ENCODE data around the gene NCBP2.

Gene NCBP2

DNA sequence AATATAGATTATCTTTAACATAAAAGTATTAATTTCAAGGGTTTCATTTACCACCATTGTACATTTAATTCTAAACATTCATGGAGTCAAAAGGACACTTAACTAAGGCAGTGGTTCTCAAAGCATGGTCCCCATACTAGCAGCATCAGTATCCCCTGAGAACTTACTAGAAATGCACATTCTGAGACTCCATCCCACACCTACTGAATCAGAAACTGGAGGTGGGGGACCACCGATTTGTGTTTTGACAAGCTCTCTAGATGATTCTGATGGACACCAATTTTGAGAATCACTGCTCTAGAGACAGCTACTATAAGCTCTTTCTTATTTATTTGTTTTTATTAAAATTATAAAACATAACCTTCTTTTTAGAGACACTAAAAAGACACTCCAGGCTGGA, 40.6 kb downstream of the NCBP2 start:
- Histone ChIP-seq H3K4me1 (ENCODE audit: control insufficient read depth, low read depth, low read length) (no peaks in the 10 kb centered on the region), H3K27me3 (ENCODE audit: control insufficient read depth, insufficient read depth, low read length) (no peaks in the 10 kb centered on the region), H3K27ac (ENCODE audit: low read length) (no peak overlapping the region), H3K9ac (ENCODE audit: low read length) (no peak overlapping the region), H3K36me3 (ENCODE audit: control insufficient read depth, low read depth, low read length) (peaks cover 42% of the 10 kb centered on the region), H3K9me3 (ENCODE audit: control insufficient read depth, low read depth, low read length) (peaks cover 4% of the 10 kb centered on the region), H3K4me3 (ENCODE audit: low read length) (no peak overlapping the region)

DNA sequence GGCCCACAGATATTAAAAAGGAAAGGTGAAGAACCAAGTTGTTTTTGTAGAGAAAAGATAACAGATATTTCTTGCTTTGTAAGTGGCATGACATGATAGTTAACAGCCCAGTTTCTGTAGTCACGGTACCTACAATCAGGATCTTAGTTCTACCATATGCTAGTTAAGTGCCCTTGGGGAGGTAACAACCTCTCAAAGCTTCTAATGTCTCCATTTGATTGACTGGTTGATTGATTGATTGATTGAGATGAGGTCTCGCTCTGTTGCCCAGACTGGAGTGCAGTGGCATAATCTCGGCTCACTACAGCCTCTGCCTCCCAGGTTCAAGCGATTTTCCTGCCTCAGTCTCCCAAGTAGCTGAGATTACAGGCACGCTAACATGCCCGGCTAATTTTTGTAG, 46.1 kb downstream of the NCBP2 start:
- Histone ChIP-seq H3K4me3 (ENCODE audit: low read length) (no peak overlapping the region), H3K27me3 (ENCODE audit: control insufficient read depth, insufficient read depth, low read length) (no peaks in the 10 kb centered on the region), H3K36me3 (ENCODE audit: control insufficient read depth, low read depth, low read length) (peaks cover 13% of the 10 kb centered on the region)

GRCh38 chr3:196894557-196895295, 47.6 kb downstream of the NCBP2 start:
- no peak overlapping the region for H3K9ac ChIP-seq (ENCODE audit: low read length)
- peaks cover 3% of the 10 kb centered on the region for H3K36me3 ChIP-seq (ENCODE audit: control insufficient read depth, low read depth, low read length)
- H3K9me3 ChIP-seq (ENCODE audit: control insufficient read depth, low read depth, low read length), result peaks cover 4% of the 10 kb centered on the region
- H3K27me3 ChIP-seq (ENCODE audit: control insufficient read depth, insufficient read depth, low read length), result no peaks in the 10 kb centered on the region
- H3K4me1 ChIP-seq (ENCODE audit: control insufficient read depth, low read depth, low read length), result no peaks in the 10 kb centered on the region
- H3K27ac ChIP-seq (ENCODE audit: low read length), result no peak overlapping the region
- H3K4me3 ChIP-seq (ENCODE audit: low read length), result no peak overlapping the region

More for the DNA sequence above, 46.1 kb downstream of the NCBP2 start:
- Histone ChIP-seq H3K27ac (ENCODE audit: low read length) (no peak overlapping the region), H3K9ac (ENCODE audit: low read length) (no peak overlapping the region), H3K4me1 (ENCODE audit: control insufficient read depth, low read depth, low read length) (no peaks in the 10 kb centered on the region), H3K9me3 (ENCODE audit: control insufficient read depth, low read depth, low read length) (peaks cover 4% of the 10 kb centered on the region)

GRCh38 chr3:196889844-196890708, 52.3 kb downstream of the NCBP2 start:
- peaks cover 18% of the 10 kb centered on the region for H3K36me3 ChIP-seq (ENCODE audit: control insufficient read depth, low read depth, low read length)
- no peak overlapping the region for H3K27ac ChIP-seq (ENCODE audit: low read length)
- no peak overlapping the region for H3K4me3 ChIP-seq (ENCODE audit: low read length)
- H3K4me1 ChIP-seq (ENCODE audit: control insufficient read depth, low read depth, low read length), result no peaks in the 10 kb centered on the region
- H3K9ac ChIP-seq (ENCODE audit: low read length), result no peak overlapping the region
- H3K27me3 ChIP-seq (ENCODE audit: control insufficient read depth, insufficient read depth, low read length), result no peaks in the 10 kb centered on the region
- H3K9me3 ChIP-seq (ENCODE audit: control insufficient read depth, low read depth, low read length), result no peaks in the 10 kb centered on the region

DNA sequence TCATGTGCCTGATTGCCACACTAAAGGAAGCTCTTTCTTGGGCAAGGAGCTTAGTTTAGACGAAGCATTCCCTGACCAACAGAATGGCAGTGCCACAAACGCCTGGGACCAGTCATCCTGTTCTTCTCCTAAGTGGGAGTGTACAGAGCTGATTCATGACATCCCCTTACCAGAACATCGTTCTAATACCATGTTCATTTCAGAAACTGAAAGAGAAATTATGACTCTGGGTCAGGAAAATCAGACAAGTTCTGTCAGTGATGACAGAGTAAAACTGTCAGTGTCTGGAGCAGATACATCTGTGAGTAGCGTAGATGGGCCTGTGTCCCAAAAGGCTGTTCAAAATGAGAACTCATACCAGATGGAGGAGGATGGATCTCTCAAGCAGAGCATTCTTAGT, 56.2 kb downstream of the NCBP2 start:
- Histone ChIP-seq H3K9me3 (ENCODE audit: control insufficient read depth, low read depth, low read length) (no peaks in the 10 kb centered on the region), H3K9ac (ENCODE audit: low read length) (no peak overlapping the region), H3K36me3 (ENCODE audit: control insufficient read depth, low read depth, low read length) (peaks cover 18% of the 10 kb centered on the region), H3K4me3 (ENCODE audit: low read length) (no peak overlapping the region), H3K27me3 (ENCODE audit: control insufficient read depth, insufficient read depth, low read length) (no peaks in the 10 kb centered on the region), H3K27ac (ENCODE audit: low read length) (no peak overlapping the region), H3K4me1 (ENCODE audit: control insufficient read depth, low read depth, low read length) (no peaks in the 10 kb centered on the region)

Data from iPS-18a (cell line).